ENCODE data around the gene ANAPC4.
A peak's percentile ranks its signal among the peaks of the same experiment; 100 is the strongest.
"Not testable (repeated sequence)": the region's sequence is repeated elsewhere in the genome, so short reads cannot be mapped to it uniquely, and the experiment has no call there.

Gene ANAPC4

DNA sequence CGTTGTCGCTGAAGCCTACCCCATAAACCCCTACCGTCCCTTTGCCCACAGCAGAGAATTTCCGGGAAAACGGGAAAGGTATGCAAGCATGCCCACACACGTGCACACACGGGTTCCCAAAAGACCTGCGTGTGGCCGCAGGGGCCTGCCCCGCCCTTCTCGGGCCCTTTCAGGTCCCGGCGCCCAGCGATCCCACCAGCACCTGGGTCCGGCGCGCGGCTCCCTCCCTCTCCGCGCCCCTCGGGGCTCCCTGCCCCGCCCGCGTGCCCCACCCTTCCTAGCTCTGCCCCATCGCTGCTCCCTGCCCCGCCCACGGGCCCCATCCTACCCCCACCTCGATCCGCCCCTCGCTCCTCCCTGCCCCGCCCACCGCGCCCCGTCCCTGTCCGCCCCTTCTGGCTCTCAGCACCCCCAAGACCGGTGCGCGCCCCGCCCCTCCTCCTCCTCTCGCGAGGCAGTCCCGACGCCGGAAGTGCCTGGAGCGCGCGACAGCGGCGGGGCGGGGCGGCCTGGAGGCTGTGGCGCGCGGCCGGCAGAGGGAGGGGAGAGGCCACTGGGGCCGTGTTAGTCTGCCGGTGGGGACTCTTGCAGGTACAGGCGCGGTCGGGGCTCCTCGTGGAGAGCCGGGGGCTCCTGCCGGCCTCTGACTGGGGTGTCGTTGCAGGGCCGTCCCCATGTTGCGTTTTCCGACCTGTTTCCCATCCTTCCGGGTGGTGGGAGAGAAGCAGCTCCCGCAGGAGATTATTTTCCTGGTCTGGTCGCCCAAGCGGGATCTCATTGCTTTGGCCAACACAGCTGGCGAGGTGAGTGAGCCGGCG, at the start of gene ANAPC4:
ANAPC4 (plus strand) TSS at position 510 of the 818 bp plus-strand sequence; CDS start at position 675, 165 bp downstream.
- peak; percentile 99 for DNase-seq

DNA sequence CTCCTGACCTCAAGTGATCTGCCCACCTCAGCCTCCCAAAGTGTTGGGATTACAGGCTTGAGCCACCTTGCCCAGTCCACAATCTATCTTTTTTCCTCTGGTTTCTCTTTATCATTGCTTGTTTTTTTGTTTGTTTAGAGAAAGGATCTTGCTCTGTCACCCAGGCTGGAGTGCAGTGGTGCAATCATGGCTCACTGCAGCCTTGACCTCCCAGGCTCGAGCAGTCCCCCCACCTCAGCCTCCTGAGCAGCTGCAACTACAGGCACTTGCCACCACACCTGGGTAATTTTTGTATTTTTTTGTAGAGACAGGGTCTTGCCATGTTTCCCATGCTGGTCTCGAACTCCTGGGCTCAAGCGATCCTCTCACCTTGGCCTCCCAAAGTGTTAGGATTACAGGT, 48.6 kb upstream of the ANAPC4 start:
- not testable (repeated sequence) for DNase-seq

GRCh38 chr4:25330335-25330734, 46.7 kb upstream of the ANAPC4 start:
- no peak for DNase-seq

DNA sequence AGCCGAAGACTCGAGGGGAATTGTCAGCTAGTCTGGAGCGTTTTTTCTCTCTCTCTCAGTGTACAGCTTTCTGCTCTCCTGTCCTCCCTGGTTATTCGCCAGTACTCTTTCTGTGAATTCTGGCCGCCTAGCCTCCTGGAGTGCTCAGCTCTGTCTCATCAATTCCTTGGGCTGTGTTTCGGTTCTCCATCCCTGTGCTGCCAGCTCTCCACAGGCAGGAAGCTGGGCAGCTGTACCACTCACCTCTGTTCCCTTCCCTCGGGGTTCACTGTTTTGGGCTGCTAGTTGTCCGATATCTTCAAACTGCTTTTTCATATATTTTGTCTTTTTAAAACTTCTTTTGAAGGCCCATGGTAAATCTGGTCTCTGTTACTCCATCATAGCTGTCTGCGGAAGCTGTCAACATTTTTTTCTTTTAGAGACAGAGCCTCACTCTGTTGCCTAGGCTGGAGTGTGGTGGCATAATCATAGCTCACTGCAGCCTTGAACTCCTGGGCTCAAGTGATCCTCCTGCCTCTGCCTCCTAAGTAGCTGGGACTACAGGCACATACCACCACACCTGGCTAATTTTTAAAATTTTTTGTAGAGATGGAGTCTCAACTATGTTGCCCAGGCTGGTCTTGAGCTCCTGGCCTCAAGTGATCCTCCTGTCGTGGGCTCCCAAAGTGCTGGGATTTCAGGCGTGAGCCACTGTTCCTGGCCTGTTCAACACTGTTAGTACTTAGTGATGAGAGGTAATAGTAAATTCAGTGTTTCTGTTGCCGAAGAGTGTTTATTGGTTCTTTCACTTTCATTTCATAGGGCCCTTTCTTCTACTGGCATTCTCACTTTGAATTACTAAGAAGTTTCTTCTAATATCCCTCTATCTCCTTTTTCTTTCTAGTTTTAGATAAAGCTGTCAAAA, 45.9 kb upstream of the ANAPC4 start:
- DNase-seq: no peak

- no peak for DNase-seq
Observed at GRCh38 chr4:25343671-25344070, 33.4 kb upstream of the ANAPC4 start.

DNA sequence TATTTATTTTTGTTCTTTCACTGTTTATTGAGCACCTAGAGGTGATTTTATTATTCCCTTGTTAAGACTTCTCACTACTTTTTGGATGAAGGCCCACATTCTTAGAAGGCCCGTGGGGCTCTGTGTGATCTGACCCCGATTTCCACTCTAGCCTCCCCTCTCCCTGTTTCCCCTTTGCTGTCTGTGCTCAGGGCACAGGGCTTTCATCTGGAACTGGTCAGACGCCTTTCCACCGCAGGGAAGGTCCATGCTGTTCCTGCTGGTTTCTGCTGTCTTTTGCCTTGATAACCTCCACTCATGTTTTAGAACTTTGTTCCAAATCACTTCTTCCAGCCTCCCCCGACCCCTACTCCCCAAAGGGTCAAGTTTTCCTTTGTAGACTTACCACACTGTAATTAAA, 31.3 kb upstream of the ANAPC4 start:
- DNase-seq: no peak

DNA sequence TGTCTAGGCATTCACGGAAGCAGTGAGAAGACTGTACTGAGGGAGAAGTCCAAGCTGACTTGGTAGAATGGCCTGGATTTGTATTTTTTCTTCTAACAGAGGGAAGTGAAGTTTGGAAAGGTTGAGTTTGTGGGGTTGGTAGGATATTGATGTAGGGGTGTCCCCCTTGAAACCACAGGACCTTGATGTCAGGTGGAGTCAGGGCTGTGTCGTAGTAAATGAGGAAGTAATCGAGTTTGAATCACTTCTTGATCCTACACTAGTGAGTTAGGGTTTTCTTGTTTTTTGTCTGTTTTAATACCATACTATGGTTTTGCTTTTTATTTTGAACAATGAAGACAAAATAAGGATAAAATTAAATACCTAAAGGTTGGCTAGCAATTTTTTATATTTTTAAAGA, 30.1 kb upstream of the ANAPC4 start:
- DNase-seq: no peak

DNA sequence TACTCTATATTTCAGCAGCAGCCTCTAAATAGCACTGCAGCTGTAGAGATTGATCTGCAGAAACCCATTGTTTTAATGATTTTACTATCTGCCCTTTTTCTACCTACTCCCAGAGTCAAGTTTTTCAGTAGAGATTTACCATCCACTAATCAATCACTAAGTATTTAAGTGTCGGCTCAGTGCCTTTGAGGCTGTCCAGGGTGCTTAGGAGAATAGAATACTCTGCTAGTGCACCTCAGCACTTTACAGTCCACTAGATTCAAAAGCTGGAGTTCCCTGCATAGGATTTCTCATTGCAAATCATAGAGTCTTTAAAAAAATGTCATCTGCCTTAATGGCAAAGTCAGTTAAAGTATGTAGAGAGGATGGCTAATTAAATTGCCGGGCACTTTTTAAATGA, 29.6 kb upstream of the ANAPC4 start:
- no peak for DNase-seq

- DNase-seq: no peak
Observed at GRCh38 chr4:25347971-25348370, 29.1 kb upstream of the ANAPC4 start.

DNA sequence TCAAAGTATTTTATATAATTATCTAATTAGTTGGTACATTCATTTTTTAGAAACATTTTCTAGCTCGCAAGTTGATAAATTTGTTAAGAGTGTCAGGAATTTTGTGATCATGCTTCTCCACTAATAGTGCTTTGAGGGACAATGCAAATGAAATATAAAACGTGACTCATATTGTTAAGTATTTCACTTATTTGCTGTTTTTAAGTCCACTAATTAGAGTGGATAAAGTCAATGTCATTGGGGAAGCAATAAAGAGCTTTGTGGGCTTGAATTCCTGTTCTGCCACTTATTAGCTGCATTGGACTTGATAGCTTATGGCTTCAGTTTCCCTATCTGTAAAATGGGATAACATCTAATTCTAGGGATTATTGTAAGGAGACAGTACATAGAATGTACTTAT, 26.5 kb upstream of the ANAPC4 start:
- DNase-seq: no peak

DNA sequence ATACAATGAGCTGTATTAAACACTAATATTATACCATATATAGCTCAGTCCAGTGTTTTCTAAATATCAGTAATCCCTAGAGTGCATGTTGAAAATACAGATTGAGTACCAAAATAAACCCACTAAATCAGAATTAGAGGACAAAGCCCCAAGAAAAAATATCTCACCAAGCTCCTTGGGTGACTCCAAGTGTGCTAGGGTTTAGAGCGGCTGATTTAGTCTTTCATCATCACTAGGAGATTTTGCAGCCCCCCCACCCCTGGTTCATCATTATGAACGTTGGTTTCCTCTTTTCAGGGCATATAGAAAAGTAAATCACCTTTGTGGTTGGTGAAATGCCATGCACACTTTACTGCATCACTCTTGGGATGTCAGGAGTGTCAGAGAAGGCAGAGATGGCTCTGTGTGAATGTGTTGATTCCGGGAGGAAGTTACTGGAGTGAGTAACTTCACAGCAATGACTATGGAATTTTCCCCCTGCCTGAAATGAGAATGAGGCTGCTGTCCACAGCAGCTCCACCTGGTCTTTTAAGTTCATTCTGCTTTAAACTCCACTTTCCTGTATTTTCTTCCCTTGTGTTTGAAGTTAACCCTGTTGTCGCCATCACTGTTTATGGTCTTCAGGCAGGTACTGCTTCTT, 25.2 kb upstream of the ANAPC4 start:
- no peak for DNase-seq

- DNase-seq: no peak
Observed at GRCh38 chr4:25356068-25356467, 21.0 kb upstream of the ANAPC4 start.

DNA sequence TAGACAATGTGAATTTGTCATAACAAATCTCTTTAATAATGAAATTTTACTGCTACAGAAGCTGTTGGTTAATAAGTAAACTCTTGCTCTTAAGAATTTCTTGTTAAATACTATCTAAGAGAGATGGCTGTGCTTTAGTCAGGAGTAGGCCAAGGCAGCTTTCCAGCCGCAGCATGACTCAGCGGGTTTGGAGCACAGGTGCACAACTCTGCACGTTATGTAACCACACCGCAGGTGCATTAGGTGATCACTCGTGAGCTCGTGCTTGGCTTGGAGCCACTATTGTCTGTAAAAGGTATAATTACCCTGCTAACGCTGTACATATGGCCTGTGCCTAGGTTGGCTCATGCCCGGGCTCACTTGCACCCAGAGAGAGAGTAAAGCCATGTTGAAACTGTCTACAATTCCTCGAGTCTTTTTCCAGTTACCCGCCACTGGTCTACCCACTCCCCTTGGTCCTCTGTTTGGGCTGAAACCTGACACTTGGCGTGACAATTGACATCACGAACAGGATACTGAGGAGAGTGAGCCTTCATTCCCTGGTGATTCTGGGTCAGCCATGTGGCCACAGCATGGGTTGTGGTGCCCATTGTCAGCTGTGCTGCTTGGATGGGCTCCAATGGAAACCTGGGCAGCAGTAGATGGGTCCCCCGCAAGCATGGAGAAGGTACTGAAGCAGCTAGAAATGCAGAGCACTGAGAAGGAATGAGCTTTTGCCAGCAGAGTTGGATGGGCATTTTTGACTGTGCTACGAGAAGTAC, 18.4 kb upstream of the ANAPC4 start:
- DNase-seq: no peak

GRCh38 chr4:25361253-25361652, 15.8 kb upstream of the ANAPC4 start:
- no peak for DNase-seq

DNA sequence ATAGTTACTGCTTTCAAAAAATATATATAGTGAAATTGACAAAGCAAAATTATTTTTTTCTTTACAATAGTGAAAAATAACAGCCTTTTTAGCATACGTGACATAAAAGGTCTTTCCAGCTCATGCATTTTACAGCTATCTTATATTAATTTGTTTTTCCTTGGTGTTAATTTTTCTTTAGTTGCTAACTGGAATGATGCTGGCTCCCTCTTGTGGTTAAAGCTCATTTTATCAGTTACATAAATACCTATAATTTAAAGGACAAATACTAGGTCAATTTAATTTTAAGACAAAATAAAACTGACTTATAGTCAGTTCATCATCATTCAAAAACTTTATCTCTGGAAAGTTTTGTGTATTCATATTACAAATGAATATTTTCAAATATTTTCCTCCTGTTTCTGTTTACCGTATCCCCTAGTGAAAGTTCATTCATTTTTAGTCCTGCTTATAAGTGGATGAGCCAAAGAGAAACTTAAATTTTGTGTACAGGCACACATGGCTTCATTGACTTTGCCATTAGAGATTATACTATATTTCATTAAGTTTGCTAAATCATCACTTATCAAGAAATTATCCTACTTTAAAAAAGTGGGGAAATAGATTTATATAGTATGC, 9.9 kb upstream of the ANAPC4 start:
- DNase-seq: no peak

DNA sequence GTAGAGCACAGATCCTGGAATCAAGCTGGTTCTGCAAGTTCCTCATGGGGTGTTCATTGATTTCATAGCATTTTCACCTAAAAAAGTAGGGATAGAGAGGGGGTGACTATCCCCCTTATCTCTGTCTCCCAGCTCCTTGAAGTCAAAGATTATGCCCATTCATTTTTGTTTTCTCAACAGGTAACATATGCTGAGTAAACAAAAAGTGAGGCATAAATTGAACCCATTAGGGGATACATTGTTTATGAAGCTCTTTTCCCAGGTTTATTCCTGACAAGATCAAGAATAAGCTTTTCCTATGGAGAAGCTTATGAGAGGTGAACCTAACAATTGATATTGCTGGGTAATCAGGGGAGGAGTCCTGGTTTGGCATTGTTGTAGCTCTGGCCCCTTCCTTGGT, 9.2 kb upstream of the ANAPC4 start:
- DNase-seq: no peak

DNA sequence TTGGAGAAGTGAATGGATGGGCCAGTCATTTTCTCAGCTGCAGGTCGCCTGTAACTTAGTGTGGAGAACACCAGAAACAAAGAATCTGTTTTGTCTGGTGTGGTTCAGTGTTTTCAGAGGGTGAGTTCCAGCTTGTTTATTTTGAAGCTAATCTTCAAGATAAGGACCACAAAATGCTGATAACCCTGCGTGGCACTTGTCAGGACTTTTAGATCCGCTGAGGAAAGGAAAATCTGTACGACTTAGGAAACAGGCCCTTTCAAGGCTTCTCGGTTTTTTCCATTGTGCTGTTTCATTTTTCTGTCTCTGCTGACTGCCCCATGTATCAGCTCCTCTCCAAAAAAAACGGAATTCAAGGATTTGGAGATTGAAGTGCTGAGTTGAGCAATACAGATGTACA, 8.7 kb upstream of the ANAPC4 start:
- no peak for DNase-seq

GRCh38 chr4:25370242-25370641, 6.8 kb upstream of the ANAPC4 start:
- DNase-seq: no peak

GRCh38 chr4:25372549-25372948, 4.5 kb upstream of the ANAPC4 start:
- not testable (repeated sequence) for DNase-seq

GRCh38 chr4:25377572-25378436, 741 bp downstream of the ANAPC4 start:
- DNase-seq: no peak

GRCh38 chr4:25378437-25378743, 1.3 kb downstream of the ANAPC4 start:
- no peak for DNase-seq

All from T1000 (cell line).